ENCODE measurements around the gene SHB.

DNA sequence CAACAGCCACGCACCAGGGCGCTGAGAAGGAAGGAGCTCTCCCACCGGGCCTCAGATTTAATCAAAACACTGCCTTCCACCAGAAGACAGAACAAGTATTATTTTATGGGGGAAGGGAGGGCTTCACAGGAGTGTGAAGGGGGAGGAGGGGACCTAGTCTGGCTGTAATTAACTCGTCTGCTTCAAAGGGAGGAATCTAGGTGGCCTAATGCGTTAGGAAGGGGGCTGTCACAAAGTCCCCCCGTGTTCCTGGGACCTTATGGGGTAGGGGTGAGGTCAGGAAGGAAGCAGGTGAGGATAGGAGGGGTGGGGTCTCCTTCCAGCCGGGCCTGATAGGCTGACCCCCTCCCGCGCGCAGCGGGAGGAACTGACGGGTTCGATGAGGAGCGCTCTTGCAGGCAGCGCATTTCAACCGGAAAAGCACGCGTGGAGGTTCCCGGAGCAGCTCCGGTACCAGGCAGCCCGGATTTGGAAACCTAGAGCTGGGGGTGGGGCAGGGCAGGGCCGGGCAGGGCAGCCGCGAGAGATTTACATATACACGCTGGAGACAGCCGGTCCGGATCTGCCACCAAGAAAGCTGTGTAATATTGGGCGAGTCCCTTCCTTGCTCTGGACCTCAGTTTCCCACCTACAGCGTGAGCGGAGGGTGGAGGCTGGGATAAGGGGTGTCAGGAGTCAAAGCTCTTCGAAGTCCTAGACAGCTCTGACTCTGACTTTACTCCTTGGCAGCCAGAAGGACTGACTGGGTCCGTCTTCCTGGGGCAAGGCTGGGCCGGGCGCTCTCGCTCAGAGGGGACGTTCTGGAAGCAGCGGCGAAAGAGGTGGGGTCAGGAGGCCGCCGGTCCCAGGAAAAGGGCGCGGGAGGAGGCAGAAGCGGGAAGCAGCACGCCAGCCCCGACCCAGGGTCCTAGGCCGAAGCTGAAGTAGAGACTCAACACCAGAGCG lies 1.8 kb downstream of the SHB start:
- no peak for TF ChIP-seq HMGA2 (CRISPR knock-in tag; IDR thresholded peaks at IDR 0.05)
- TF ChIP-seq NFATC4 (CRISPR knock-in tag; IDR thresholded peaks at IDR 0.05), result no peak
- TF ChIP-seq, protein P1, sequence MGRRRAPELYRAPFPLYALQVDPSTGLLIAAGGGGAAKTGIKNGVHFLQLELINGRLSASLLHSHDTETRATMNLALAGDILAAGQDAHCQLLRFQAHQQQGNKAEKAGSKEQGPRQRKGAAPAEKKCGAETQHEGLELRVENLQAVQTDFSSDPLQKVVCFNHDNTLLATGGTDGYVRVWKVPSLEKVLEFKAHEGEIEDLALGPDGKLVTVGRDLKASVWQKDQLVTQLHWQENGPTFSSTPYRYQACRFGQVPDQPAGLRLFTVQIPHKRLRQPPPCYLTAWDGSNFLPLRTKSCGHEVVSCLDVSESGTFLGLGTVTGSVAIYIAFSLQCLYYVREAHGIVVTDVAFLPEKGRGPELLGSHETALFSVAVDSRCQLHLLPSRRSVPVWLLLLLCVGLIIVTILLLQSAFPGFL (CRISPR knock-in tag; IDR thresholded peaks at IDR 0.05; ENCODE audit: borderline replicate concordance), result no peak
- no peak for TF ChIP-seq TEAD4 (CRISPR knock-in tag; IDR thresholded peaks at IDR 0.05)
- TF ChIP-seq CREB1 (CRISPR knock-in tag; IDR thresholded peaks at IDR 0.05), result no peak
- TF ChIP-seq, protein P2, sequence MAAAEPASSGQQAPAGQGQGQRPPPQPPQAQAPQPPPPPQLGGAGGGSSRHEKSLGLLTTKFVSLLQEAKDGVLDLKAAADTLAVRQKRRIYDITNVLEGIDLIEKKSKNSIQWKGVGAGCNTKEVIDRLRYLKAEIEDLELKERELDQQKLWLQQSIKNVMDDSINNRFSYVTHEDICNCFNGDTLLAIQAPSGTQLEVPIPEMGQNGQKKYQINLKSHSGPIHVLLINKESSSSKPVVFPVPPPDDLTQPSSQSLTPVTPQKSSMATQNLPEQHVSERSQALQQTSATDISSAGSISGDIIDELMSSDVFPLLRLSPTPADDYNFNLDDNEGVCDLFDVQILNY (CRISPR knock-in tag; IDR thresholded peaks at IDR 0.05), result no peak

Measured in WTC11 (cell line).